Body of pancreas (tissue), 4 donors: ENCODE data around the gene APOM.

Source experiments
- CTCF ChIP-seq, 7 experiments: fragments of 450-650 bp in 4 of 7; fragments of 200-600 bp in 3 of 7; sonication (generic) in 3 of 7; IDR thresholded peaks; one replicate each; pipeline ENCODE4 v1.5.1; 2016 to 2019; ENCODE audit warnings: antibody characterized with exemption in 7 of 7
- POLR2A ChIP-seq, 3 donors: fragments of 450-650 bp; IDR thresholded peaks; one replicate each; pipeline ENCODE4 v1.6.1; 2016; ENCODE audit warnings: antibody characterized with exemption in 3 of 3, mild to moderate bottlenecking in 2 of 3

DNA sequence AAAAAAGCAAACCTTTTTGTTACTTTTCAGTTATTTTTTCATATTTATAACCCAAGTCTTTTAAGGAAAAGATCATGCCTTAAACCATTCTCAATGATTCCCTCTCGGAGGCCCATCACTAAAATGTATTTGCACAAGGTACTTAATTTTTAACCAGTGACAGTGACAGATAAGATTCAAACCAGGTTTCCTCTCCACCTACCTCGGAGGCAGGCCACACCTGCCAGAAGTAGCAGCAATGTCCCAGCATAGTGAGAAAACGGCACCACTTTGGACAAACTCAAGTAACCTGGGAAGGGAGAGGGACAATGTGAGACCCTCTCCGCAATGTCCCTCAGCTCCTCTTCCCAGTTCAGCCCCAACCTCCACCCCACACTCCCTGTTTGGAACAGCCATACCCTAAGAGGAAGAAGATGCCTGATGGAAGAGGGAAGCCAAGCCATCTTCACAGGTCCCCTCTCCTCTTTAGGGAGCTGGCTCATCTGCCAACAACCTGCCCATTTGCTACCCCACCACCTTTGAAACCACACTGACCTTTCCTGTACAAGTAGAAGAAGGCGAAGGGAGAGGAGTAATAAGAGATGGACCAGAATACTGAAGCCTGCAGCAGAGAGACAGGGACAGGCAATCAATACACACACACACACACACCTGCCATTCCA lies 45.2 kb downstream of the APOM start:
- TF ChIP-seq CTCF (IDR thresholded peaks at IDR 0.05) (no peak), POLR2A (IDR thresholded peaks at IDR 0.05) (no peak)
